Renal pelvis (tissue), 4 donors: ENCODE data around the gene F10. TPM values are rescaled to one million over a fixed set of nuclear protein-coding genes. Genes with fewer than 3 reads are reported as not detected.
"Not testable (repeated sequence)": the region's sequence is repeated elsewhere in the genome, so short reads cannot be mapped to it uniquely, and the experiment has no call there.

Experiments used
- DNase-seq: peaks from one replicate; pipeline ENCODE4 v3.0.0-alpha.2; 2013
- polyA plus RNA-seq, 3 donors: library from polyadenylated mRNA; unstranded; fragments of 120-200 nt; gene quantifications; one replicate each; pipeline ENCODE4 v1.2.1, GENCODE V29; 2013; ENCODE audit not compliant: insufficient read length in 3 of 3

The F10 gene
- polyA plus RNA-seq, 3 donors: 23.6 to 26.6 (median 24.2) TPM

GRCh38 chr13:113149711-113150549, 27.3 kb downstream of the F10 start:
- no peak for DNase-seq

GRCh38 chr13:113150550-113151365, 28.2 kb downstream of the F10 start:
- no peak for DNase-seq

GRCh38 chr13:113151745-113152690, 29.4 kb downstream of the F10 start:
- DNase-seq: no peak

DNA sequence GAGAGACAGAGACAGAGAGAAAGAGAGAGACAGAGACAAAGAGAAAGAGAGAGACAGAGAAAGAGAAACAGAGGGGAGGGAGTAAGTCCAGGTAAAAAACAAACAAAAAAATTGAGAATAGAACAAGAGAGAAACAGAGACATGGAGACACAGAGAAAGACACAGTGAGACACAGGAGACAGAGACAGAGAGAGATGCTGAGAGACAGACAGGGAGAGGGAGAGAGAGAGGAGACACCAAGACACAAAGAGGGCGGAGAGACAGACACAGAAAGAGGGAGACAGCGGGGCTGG, 30.0 kb downstream of the F10 start:
- DNase-seq: no peak

- no peak for DNase-seq
Observed at GRCh38 chr13:113152984-113153809, 30.6 kb downstream of the F10 start.

DNA sequence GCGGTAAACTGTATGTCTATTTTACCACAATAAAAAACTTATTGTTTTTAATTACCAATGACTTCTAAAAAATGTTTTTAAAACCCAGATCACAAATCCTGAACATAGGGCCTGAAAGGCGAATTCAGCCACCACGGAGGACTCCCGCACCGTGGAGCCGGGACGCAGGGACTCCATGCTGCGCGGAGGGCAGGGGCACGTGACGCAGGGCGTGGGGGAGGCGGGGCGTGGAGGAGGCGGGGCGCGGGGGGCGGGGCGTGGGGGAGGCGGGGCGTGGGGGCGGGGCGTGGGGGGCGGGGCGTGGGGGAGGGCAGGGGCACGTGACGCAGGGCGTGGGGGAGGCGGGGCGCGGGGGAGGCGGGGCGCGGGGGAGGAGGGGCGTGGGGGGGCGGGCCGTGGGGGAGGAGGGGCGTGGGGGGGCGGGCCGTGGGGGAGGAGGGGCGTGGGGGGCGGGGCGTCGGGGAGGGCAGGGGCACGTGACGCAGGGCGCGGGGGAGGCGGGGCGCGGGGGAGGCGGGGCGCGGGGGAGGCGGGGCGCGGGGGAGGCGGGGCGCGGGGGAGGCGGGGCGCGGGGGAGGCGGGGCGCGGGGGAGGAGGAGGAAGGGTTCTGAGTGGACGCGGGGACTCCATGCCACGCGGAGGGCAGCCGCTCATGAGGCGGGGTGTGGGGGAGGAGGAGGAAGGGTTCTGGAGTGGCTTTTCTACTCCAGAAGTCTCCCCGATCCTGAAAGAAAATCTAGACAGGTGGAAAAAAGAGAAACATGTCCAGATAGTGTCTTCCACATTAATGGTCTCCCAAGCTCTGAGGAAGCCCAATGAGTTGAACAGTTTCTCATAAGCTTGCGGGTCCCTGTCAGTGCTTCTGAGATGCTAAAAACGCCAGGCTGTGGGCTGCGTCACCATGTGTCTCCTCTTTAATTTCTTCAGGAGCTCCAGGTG, 31.5 kb downstream of the F10 start:
- DNase-seq: no peak

GRCh38 chr13:113155201-113155600, 32.6 kb downstream of the F10 start:
- DNase-seq: no peak

GRCh38 chr13:113155982-113156655, 33.5 kb downstream of the F10 start:
- no peak for DNase-seq

DNA sequence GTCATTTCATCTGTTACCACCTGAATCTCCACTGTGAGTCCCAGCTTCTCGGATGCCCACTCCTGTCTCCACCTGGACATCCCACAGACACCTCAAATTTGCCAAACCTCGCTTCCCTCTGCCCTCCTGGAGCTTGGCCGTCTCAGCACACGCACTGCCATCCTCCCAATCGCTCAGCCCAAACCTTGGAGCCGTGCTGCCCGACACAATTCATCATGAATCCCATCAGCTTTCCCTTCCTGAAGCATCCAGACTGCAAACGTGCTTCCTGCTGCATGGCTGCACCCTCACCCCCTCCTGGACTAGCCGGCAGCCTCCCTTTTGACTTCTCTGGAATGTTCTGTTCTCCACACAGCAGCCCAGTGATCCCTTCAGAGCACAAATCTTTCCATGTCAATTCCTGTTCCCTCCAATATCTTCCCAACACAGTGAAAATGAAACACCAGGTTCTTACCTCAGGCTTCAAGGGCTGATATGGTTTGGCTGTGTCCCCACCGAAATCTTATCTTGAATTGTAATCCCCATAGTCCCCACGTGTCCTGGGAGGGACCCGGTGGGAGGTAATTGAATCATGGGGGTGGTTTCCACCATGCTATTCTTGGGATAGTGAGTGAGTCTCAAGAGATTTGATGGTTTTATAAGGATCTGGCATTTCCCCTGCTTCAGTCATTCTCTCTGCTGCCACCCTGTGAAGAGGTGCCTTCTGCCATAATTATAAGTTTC, 34.8 kb downstream of the F10 start:
- DNase-seq: no peak

DNA sequence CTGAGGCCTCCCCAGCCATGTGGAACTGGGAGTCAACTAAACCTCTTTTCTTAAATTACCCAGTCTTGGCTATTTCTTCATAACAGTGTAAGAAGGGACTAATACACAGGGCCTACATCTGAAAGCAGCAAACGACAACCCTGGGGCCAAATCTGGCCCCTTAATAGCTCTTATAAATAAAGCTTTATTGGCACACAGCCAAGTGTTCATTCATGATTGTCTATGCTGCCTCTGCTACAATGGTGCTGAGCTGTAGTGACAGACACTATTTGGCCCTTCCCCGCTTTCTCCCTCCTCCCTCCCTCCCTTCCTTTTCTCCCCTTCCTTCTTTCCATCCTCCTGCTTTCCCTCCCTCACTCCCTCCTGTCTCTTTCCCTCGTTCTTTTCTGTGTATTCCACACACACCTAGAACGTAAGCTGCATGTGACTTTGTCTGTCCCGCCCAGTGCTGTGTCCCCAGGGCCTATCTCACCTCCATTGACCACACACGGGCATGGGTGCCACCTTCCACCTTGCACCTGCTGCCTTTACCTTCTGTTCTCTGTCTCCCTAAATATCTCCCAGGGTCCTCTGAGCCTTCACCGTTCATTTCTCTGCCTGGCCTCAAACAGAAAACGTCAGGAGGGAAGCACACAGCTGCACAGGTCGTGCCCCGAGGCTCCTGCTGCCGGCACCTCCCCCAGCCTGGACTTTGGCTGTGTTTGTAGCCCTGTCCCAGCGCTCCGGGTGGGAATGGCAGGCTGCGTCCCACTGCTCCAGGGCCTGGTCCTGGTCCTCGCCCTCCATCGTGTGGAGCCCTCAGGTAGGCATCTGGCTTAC, 35.5 kb downstream of the F10 start, which contains the start of gene PROZ:
PROZ (plus strand) TSS at position 720 of the 819 bp plus-strand sequence; CDS start at position 733, 13 bp downstream.
- DNase-seq: no peak

DNA sequence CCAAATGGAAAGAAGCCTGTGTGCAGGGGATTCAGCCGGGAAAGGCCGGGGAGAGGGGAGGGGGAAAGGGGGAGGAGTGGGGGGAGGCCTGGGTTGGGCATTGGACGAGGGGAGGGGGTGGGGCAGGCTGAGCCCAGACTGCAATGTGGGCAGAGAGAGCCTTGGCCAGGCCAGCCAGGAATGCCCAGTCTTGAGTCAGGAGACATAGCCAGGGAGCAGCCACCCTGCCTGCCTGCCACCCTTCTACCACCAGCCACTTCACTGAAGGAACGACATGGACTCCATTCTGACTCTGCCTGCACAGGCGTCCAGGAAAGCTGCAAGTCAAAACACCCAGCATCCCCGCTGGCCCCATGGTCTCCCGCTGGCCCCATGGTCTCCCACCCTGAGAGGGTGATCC, 36.3 kb downstream of the F10 start:
- DNase-seq: no peak

DNA sequence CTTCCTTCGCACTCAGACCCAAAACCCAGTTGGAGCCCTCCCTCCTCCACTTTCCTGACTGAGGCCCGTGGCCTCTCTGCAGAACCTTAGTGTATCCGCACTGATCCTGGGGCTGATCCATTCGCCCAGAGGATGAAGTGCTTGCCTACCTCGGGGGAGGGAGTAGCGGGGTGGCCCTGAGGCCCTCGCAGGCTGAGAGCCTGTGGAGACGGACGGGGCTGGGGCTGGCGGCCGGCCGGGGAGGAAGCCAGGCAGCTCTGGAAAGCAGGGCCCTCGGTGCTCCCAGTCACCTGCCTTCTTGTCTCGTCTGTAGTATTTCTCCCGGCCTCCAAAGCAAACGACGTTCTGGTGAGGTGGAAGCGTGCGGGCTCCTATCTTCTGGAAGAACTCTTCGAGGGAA, 37.1 kb downstream of the F10 start:
- DNase-seq: no peak

DNA sequence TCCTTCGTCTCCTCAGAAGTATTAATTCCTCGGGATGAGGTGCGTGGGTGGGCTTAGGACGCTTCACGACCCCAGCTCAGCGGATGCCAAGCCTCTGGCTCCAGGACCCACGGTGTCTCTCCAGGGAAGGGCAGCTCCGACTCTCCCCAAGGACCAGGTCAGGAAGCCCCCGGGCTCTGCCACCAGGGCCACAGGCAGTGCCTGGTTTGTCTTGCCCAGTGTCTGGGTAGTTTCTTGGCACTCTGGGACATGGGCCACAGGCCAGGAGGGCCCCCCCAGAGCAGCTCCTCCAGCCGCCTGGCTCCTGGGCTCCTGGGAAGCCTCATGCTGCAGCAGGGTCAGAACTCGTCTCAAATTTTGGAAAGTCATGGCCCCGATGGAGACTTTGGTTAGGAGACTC, 38.4 kb downstream of the F10 start:
- no peak for DNase-seq

- DNase-seq: no peak
Observed at GRCh38 chr13:113161433-113161832, 38.8 kb downstream of the F10 start.

DNA sequence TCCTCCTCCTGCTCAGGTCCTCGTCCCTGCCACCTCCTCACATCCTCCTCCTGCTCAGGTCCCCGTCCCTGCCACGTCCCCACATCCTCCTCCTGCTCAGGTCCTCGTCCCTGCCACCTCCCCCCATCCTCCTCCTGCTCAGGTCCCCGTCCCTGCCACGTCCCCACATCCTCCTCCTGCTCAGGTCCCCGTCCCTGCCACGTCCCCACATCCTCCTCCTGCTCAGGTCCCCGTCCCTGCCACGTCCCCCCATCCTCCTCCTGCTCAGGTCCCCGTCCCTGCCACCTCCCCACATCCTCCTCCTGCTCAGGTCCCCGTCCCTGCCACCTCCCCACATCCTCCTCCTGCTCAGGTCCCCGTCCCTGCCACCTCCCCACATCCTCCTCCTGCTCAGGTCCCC, 39.4 kb downstream of the F10 start:
- DNase-seq: not testable (repeated sequence)

- DNase-seq: no peak
Observed at GRCh38 chr13:113162783-113163685, 40.4 kb downstream of the F10 start.

DNA sequence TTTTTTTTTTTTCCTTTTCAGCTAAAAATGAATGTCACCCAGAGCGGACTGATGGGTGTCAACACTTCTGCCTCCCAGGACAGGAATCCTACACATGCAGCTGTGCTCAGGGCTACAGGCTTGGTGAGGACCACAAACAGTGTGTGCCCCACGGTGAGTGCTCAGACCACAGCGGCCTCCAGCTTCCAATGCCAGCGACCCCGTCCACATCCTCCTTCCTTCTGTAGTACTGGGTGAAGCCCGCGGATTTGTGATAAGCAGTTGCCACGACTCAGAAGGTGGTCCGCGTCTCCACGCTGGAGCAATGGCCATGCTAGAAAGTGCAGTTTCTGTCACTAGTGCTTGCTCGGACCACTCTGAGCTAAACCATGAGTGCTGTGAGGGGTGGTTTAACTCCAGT, 41.9 kb downstream of the F10 start:
- no peak for DNase-seq
